H1 (cell line): Measurements from ENCODE around the gene PDK2. TPM values are rescaled to one million over a fixed set of nuclear protein-coding genes. Genes with fewer than 3 reads are reported as not detected.

Experiments
- CTCF ChIA-PET: fragments of 300-600 bp; sonication (Branson Sonifier 250); formaldehyde crosslinking; loops from one replicate; lab custom pipeline; 2021; ENCODE audit not compliant: partially characterized antibody; lab: Charles Lee
- POLR2A ChIA-PET: fragments of 300-600 bp; sonication (Branson Sonifier 250); formaldehyde crosslinking; loops from one replicate; lab custom pipeline; 2021; ENCODE audit warnings: inconsistent platforms; ENCODE audit not compliant: partially characterized antibody; lab: Charles Lee
- DNase-seq, 2 experiments: peaks; one replicate each; pipeline versions ENCODE4 v3.0.0 to v3.0.0-alpha.2; 2010 to 2022; ENCODE audit warnings: low spot score in 2 of 2, low read depth in 1 of 2, mixed read lengths in 1 of 2
- FAIRE-seq: peaks from 2 replicates; lab custom pipeline; 2011; peaks lifted over from hg19 to GRCh38; lab: Jason Lieb, UNC
- H2AFZ ChIP-seq: 2 replicates; pipeline ENCODE4 v1.8.1; 2012; ENCODE audit warnings: low read length, inconsistent platforms
- H2AK5ac ChIP-seq: 2 replicates; pipeline ENCODE4 v1.6.1; 2013; ENCODE audit warnings: low read depth, low read length
- H2BK120ac ChIP-seq: replicated peaks from 2 replicates; pipeline ENCODE3; 2013; ENCODE audit warnings: low read depth, low read length, inconsistent platforms
- H2BK12ac ChIP-seq: 2 replicates; pipeline ENCODE4 v1.6.1; 2013; ENCODE audit warnings: low read depth, low read length
- H2BK15ac ChIP-seq: 2 replicates; pipeline ENCODE4 v1.6.1; 2013; ENCODE audit warnings: low read length
- H2BK20ac ChIP-seq: 2 replicates; pipeline ENCODE4 v1.6.1; 2013; ENCODE audit warnings: low read length
- H2BK5ac ChIP-seq: 2 replicates; pipeline ENCODE4 v1.6.1; 2013; ENCODE audit warnings: low read depth, low read length
- H3K14ac ChIP-seq: 2 replicates; pipeline ENCODE4 v1.6.1; 2013; ENCODE audit warnings: inconsistent platforms; ENCODE audit not compliant: insufficient read length
- H3K18ac ChIP-seq: 2 replicates; pipeline ENCODE4 v1.6.1; 2013; ENCODE audit warnings: low read length; ENCODE audit errors: extremely low read depth
- H3K23ac ChIP-seq: 2 replicates; pipeline ENCODE4 v1.6.1; 2013; ENCODE audit warnings: inconsistent platforms; ENCODE audit not compliant: insufficient read length
- H3K23me2 ChIP-seq: 2 replicates; pipeline ENCODE4 v1.6.1; 2013; ENCODE audit warnings: low read depth, low read length
- H3K27ac ChIP-seq: 2 replicates; pipeline ENCODE4 v1.6.1; 2011; ENCODE audit warnings: low read depth, low read length, inconsistent platforms
- H3K27me3 ChIP-seq, 4 experiments: replicated peaks in 1 of 4; 1 replicate in 1 of 4; 2 replicates in 3 of 4; pipeline versions ENCODE4 v1.6.1 to v1.8.1; 2011 to 2013; ENCODE audit warnings: low read length in 3 of 4, mild to moderate bottlenecking in 3 of 4, inconsistent platforms in 2 of 4, mixed read lengths in 2 of 4, moderate library complexity in 1 of 4; ENCODE audit not compliant: control insufficient read depth in 3 of 4, insufficient read depth in 3 of 4; ENCODE audit errors: extremely low read depth in 1 of 4
- H3K36me3 ChIP-seq, 4 experiments: 2 replicates each; pipeline versions ENCODE4 v1.6.1 to v1.8.1; 2011 to 2013; ENCODE audit warnings: mild to moderate bottlenecking in 4 of 4, low read length in 3 of 4, moderate library complexity in 2 of 4, control low read depth in 1 of 4, inconsistent platforms in 1 of 4; ENCODE audit not compliant: insufficient read depth in 4 of 4, control insufficient read depth in 2 of 4
- H3K4ac ChIP-seq: replicated peaks from 2 replicates; pipeline ENCODE3; 2013; ENCODE audit warnings: low read length, low read depth, mixed read lengths, inconsistent platforms; ENCODE audit not compliant: insufficient read length
- H3K4me1 ChIP-seq, 4 experiments: replicated peaks in 1 of 4; 1 replicate in 1 of 4; 2 replicates in 3 of 4; pipeline versions ENCODE4 v1.6.1 to v1.8.1; 2011 to 2013; ENCODE audit warnings: low read length in 3 of 4, inconsistent platforms in 2 of 4, mixed read lengths in 1 of 4; ENCODE audit not compliant: insufficient read depth in 4 of 4, control insufficient read depth in 3 of 4
- H3K4me2 ChIP-seq, 2 experiments: 2 replicates each; pipeline versions ENCODE4 v1.6.1 to v1.8.1; 2011 to 2013; ENCODE audit warnings: low read depth in 2 of 2, low read length in 2 of 2, control low read depth in 1 of 2, inconsistent platforms in 1 of 2, mild to moderate bottlenecking in 1 of 2; ENCODE audit not compliant: insufficient read depth in 1 of 2
- H3K4me3 ChIP-seq, 4 experiments: fragments of 200-600, 300-600 bp in 1 of 4; sonication (generic), shearing (Covaris generic), sonication (Bioruptor Twin) in 1 of 4; 2 replicates each; pipeline versions ENCODE4 v1.5.1 to v1.8.1; 2011 to 2016; ENCODE audit warnings: low read length in 4 of 4, low read depth in 3 of 4, control low read depth in 2 of 4, inconsistent platforms in 2 of 4, mild to moderate bottlenecking in 2 of 4, mixed read lengths in 1 of 4, moderate library complexity in 1 of 4; ENCODE audit not compliant: insufficient read depth in 2 of 4; ENCODE audit errors: extremely low read depth in 1 of 4
- H3K56ac ChIP-seq: replicated peaks from 2 replicates; pipeline ENCODE3; 2013; ENCODE audit warnings: low read depth, mild to moderate bottlenecking, mixed read lengths, low read length, inconsistent platforms; ENCODE audit not compliant: insufficient read length
- H3K79me1 ChIP-seq: 2 replicates; pipeline ENCODE4 v1.6.1; 2013; ENCODE audit warnings: low read depth, low read length, control low read depth
- H3K79me2 ChIP-seq, 2 experiments: 2 replicates each; pipeline versions ENCODE4 v1.6.1 to v1.8.1; 2012 to 2013; ENCODE audit warnings: low read length in 2 of 2, mild to moderate bottlenecking in 2 of 2, inconsistent platforms in 1 of 2; ENCODE audit not compliant: insufficient read depth in 2 of 2, control insufficient read depth in 1 of 2
- H3K9ac ChIP-seq, 4 experiments: replicated peaks in 1 of 4; 1 replicate in 1 of 4; 2 replicates in 3 of 4; pipeline versions ENCODE4 v1.6.1 to v1.8.1; 2011 to 2013; ENCODE audit warnings: low read depth in 3 of 4, low read length in 3 of 4, control low read depth in 2 of 4, mild to moderate bottlenecking in 2 of 4, moderate library complexity in 2 of 4, inconsistent platforms in 1 of 4; ENCODE audit errors: extremely low read depth in 1 of 4
- H3K9me3 ChIP-seq, 2 experiments: 2 replicates each; pipeline versions ENCODE4 v1.6.1 to v1.8.1; 2012 to 2013; ENCODE audit warnings: mild to moderate bottlenecking in 2 of 2, moderate library complexity in 2 of 2, control low read depth in 1 of 2, inconsistent platforms in 1 of 2, low read depth in 1 of 2, low read length in 1 of 2, mixed read lengths in 1 of 2; ENCODE audit not compliant: insufficient read depth in 2 of 2
- H4K20me1 ChIP-seq, 2 experiments: replicated peaks in 1 of 2; 2 replicates each; pipeline versions ENCODE3 to v1.8.1; 2011 to 2013; ENCODE audit warnings: inconsistent platforms in 2 of 2, low read length in 2 of 2, mild to moderate bottlenecking in 1 of 2; ENCODE audit not compliant: insufficient read depth in 2 of 2, control insufficient read depth in 1 of 2
- H4K5ac ChIP-seq: 2 replicates; pipeline ENCODE4 v1.6.1; 2013; ENCODE audit warnings: low read length, low read depth, mixed read lengths, inconsistent platforms; ENCODE audit not compliant: insufficient read length
- H4K8ac ChIP-seq: 2 replicates; pipeline ENCODE4 v1.8.0; 2013; ENCODE audit warnings: mild to moderate bottlenecking, moderate library complexity, low read length, inconsistent platforms; ENCODE audit not compliant: insufficient read depth; ENCODE audit errors: extremely low read depth
- H4K91ac ChIP-seq: replicated peaks from 2 replicates; pipeline ENCODE3; 2013; ENCODE audit warnings: low read length, mixed read lengths, inconsistent platforms; ENCODE audit not compliant: insufficient read length
- CTBP2 ChIP-seq: IDR thresholded peaks from 2 replicates; pipeline ENCODE4 v1.7.0; 2011; ENCODE audit warnings: borderline replicate concordance, mild to moderate bottlenecking, moderate library complexity, mixed read lengths, low read length; ENCODE audit not compliant: insufficient read depth, insufficient read length
- HDAC2 ChIP-seq, 2 experiments: fragments of 300-600 bp in 1 of 2; sonication (generic) in 1 of 2; IDR thresholded peaks; 2 replicates each; pipeline ENCODE4 v1.6.1; 2011 to 2012; ENCODE audit warnings: low read depth in 2 of 2, low read length in 2 of 2, mild to moderate bottlenecking in 2 of 2, moderate library complexity in 2 of 2, borderline replicate concordance in 1 of 2, inconsistent platforms in 1 of 2
- TAF7 ChIP-seq: optimal IDR thresholded peaks from 2 replicates; pipeline ENCODE3; 2011; ENCODE audit warnings: low read depth, mild to moderate bottlenecking, inconsistent platforms, low read length, moderate library complexity, borderline replicate concordance
- ZNF274 ChIP-seq: IDR thresholded peaks from 2 replicates; pipeline ENCODE4 v1.7.0; 2012; ENCODE audit warnings: low read length, borderline replicate concordance; ENCODE audit errors: extremely low read depth
- whole genome bisulfite sequencing, 2 experiments: shearing (Covaris generic) in 1 of 2; methylation state at CpG; one replicate each; pipeline versions ENCODE4 v1.1.6 to v1.1.7; 2013 to 2015; ENCODE audit warnings: low lambda C conversion rate in 2 of 2, mixed read lengths in 2 of 2, inconsistent platforms in 1 of 2, low coverage in 1 of 2, missing lambda C conversion rate in 1 of 2; ENCODE audit not compliant: insufficient replicate concordance in 2 of 2, insufficient coverage in 1 of 2, insufficient read length in 1 of 2; ENCODE audit errors: extremely low coverage in 1 of 2, missing lambda C conversion rate in 1 of 2; 5-methylcytosine and 5-hydroxymethylcytosine counted together
- polyA plus RNA-seq, 7 experiments: library from polyadenylated mRNA; depleted of rRNA in 3 of 7; stranded (reverse) in 5 of 7; unstranded in 2 of 7; fragments of >200 nt in 5 of 7; fragments of 200-250 nt in 2 of 7; gene quantifications; 1 replicate in 5 of 7; 2 replicates in 1 of 7; 4 replicates in 1 of 7; pipeline versions ENCODE4 v1.2.1 to v1.2.3, GENCODE V29; 2011 to 2013; ENCODE audit warnings: missing spikeins in 2 of 7, mixed read lengths in 2 of 7
- total RNA-seq: library from RNA; stranded (reverse); fragmentation: NEBNext Ultra II Directional; extraction: Animal tissue kit (Norgen Biotek cat#: 25700); gene quantifications from 2 replicates; pipeline ENCODE4 v1.2.1, GENCODE V29; 2021
- TF ChIP-seq, protein P1 (sequence below): IDR thresholded peaks from 2 replicates; pipeline ENCODE4 v1.6.1; 2012; ENCODE audit warnings: inconsistent platforms

Gene PDK2
- total and polyA plus RNA-seq, 2 of the 8 experiments (the other 6 are each of a cell fraction or from before 2014, with no cell fraction given), result 18.3 to 121 TPM

DNA sequence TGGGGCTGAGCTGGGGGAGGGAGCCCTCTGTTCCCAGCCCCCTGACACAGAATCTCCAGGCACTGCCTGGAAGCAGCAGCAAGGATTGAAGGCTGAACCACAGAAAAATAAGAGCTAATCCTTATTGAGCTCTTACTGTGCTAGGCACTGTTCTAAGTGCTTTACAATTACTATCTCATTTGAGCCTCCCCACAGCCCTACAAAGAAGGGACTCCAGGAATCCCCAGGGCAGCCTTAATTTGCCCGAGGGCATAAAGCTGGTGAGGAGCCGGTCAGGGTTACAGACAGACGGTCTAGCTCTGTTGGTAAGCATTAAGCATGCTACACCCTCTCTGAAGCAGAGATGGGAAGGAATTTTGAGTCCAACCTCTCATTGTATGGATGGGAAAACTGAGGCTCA is 27.8 kb downstream of the PDK2 start:
- Histone ChIP-seq H3K4me1 (peaks cover 5 to 22% (median 17%) of the 10 kb centered on the region in 4 experiments), H3K23me2 (peaks cover 4% of the 10 kb centered on the region), H3K36me3 (no peaks in the 10 kb centered on the region), H3K14ac (no peak overlapping the region), H3K4ac (no peak overlapping the region), H3K9ac (0 out of 7 replicates have a peak overlapping the region, but pooled peaks of 1 of the 4 experiments have one; percentile 37), H4K20me1 (no peaks in the 10 kb centered on the region), H2BK120ac (no peak overlapping the region), H3K79me2 (no peaks in the 10 kb centered on the region), H2BK20ac (peak overlapping the region; percentile 62; the same call in 1 of the 2 replicates), H3K4me2 (peak overlapping the region in 1 of 2 experiments; percentile 42; a peak in 2 of 4 replicates), H3K27me3 (peaks cover 0 to 18% (median 9%) of the 10 kb centered on the region in 4 experiments; a peak in 5 of 7 replicates), H3K23ac (no peak overlapping the region), H2BK12ac (peak overlapping the region; percentile 63; the same call in 1 of the 2 replicates), H3K27ac (no peak overlapping the region), H4K91ac (peak overlapping the region; percentile 5), H2BK15ac (no peak overlapping the region), H3K18ac (0 out of 2 replicates have a peak overlapping the region, but pooled peaks have one; percentile 57), H3K56ac (no peak overlapping the region), H2AK5ac (peak overlapping the region; percentile 33; the same call in 1 of the 2 replicates), H2AFZ (no peak overlapping the region), H4K5ac (no peak overlapping the region), H4K8ac (0 out of 2 replicates have a peak overlapping the region, but pooled peaks have one; percentile 35), H3K79me1 (no peaks in the 10 kb centered on the region), H3K9me3 (no peaks in the 10 kb centered on the region), H2BK5ac (0 out of 2 replicates have a peak overlapping the region, but pooled peaks have one; percentile 86), H3K4me3 (no peak overlapping the region)
- CTCF ChIA-PET, result interaction anchor here (1.0 to 23.0 kb wide), 17 partner anchors 9 to 146 kb away, joined by 3 to 412 read pairs (median 5); partner anchors contain the start of genes PDK2 and SGCA
- DNase-seq, result no peak
- 74% methylated on average over 3 of the region's 3 CpGs; no CpG with 5 or more reads in 1 of the 2 experiments for WGBS, 2 experiments
- no peak for FAIRE-seq
- TF ChIP-seq CTBP2, result no peak
- TF ChIP-seq TAF7, result no peak
- TF ChIP-seq HDAC2 (IDR thresholded peaks at IDR 0.05; ENCODE audit: borderline replicate concordance in 1 of 2, low read depth in 2 of 2, low read length in 2 of 2), result no peak
- TF ChIP-seq, protein P1, sequence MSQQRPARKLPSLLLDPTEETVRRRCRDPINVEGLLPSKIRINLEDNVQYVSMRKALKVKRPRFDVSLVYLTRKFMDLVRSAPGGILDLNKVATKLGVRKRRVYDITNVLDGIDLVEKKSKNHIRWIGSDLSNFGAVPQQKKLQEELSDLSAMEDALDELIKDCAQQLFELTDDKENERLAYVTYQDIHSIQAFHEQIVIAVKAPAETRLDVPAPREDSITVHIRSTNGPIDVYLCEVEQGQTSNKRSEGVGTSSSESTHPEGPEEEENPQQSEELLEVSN, result no peak
- no peak for TF ChIP-seq ZNF274
- POLR2A ChIA-PET, result interaction anchor here (0.7 to 2.2 kb wide), 10 partner anchors 9 to 152 kb away, joined by 3 to 10 read pairs (median 4); partner anchors contain the start of gene TMEM92
